Activated B cell treated with CpG ODN at 0.5 μM for 24 hours (primary cell): ENCODE measurements around the gene CTSC. TPM values are rescaled to one million over a fixed set of nuclear protein-coding genes. Genes with fewer than 3 reads are reported as not detected.

Experiments
- ATAC-seq: fragments of 200-7000 bp; cut with Tn5 transposase; one replicate; pipeline ENCODE4 v1.10.0; 2021; ENCODE audit warnings: low read depth, mild to moderate bottlenecking, moderate library complexity
- CTCF ChIA-PET: fragments of 350-600 bp; sonication (Branson Sonifier 250); formaldehyde crosslinking; loops from one replicate; lab custom pipeline; 2021; ENCODE audit warnings: antibody characterized with exemption; lab: Charles Lee
- POLR2A ChIA-PET: fragments of 350-600 bp; sonication (Branson Sonifier 250); formaldehyde crosslinking; loops from one replicate; lab custom pipeline; 2021; ENCODE audit warnings: antibody characterized with exemption; lab: Charles Lee
- DNase-seq: peaks from one replicate; pipeline ENCODE4 v3.0.0; 2022
- H3K27ac Mint-ChIP-seq: one replicate; pipeline ENCODE4 v1.8.0; 2020; ENCODE audit warnings: mixed read lengths
- H3K27me3 Mint-ChIP-seq: one replicate; pipeline ENCODE4 v1.8.0; 2021; ENCODE audit warnings: mixed read lengths
- H3K36me3 Mint-ChIP-seq: one replicate; pipeline ENCODE4 v1.8.0; 2021; ENCODE audit warnings: low read depth, mixed read lengths
- H3K4me1 Mint-ChIP-seq: one replicate; pipeline ENCODE4 v1.8.0; 2021; ENCODE audit warnings: mixed read lengths
- H3K4me3 Mint-ChIP-seq: one replicate; pipeline ENCODE4 v1.8.0; 2020; ENCODE audit warnings: mild to moderate bottlenecking, mixed read lengths
- H3K9me3 Mint-ChIP-seq: one replicate; pipeline ENCODE4 v1.8.0; 2020; ENCODE audit warnings: mixed read lengths
- CTCF ChIP-seq: fragments of 200-600 bp; IDR thresholded peaks from one replicate; pipeline ENCODE4 v1.8.0; 2022; ENCODE audit warnings: antibody characterized with exemption, mild to moderate bottlenecking
- intact Hi-C: fragments of 100-400 bp; cut with micrococcal nuclease; formaldehyde crosslinking; loops from one replicate; pipeline ENCODE4 v1.15.1; 2024
- total RNA-seq: library from RNA; stranded (reverse); gene quantifications from 2 replicates; pipeline ENCODE4 v1.2.3, GENCODE V29; 2022

The CTSC gene
- total RNA-seq, 1 donor from 2014 or later: 31.2 TPM

- Mint-ChIP-seq H3K4me3 (no peak overlapping the region), H3K27me3 (no peaks in the 10 kb centered on the region), H3K9me3 (peaks cover 4% of the 10 kb centered on the region), H3K36me3 (no peaks in the 10 kb centered on the region), H3K4me1 (no peaks in the 10 kb centered on the region), H3K27ac (no peak overlapping the region)
- ChIA-PET POLR2A (no interaction called here), CTCF (no interaction called here)
- no peak for DNase-seq
- intact Hi-C loops: no loop called here
- TF ChIP-seq CTCF: no peak
- ATAC-seq: no peak
Observed at GRCh38 chr11:88280673-88281316, 56.7 kb downstream of the CTSC start.

- intact Hi-C loops: no loop called here
- H3K9me3 Mint-ChIP-seq: peaks cover 4% of the 10 kb centered on the region
- CTCF ChIA-PET: no interaction called here
- H3K27me3 Mint-ChIP-seq: no peaks in the 10 kb centered on the region
- DNase-seq (no peak), ATAC-seq (no peak)
- H3K4me1 Mint-ChIP-seq: no peaks in the 10 kb centered on the region
- POLR2A ChIA-PET: no interaction called here
- H3K27ac Mint-ChIP-seq: no peak overlapping the region
- H3K4me3 Mint-ChIP-seq: no peak overlapping the region
- TF ChIP-seq CTCF: no peak
- H3K36me3 Mint-ChIP-seq: no peaks in the 10 kb centered on the region
Observed at GRCh38 chr11:88277349-88277915, 60.1 kb downstream of the CTSC start.

- Mint-ChIP-seq H3K27me3 (no peaks in the 10 kb centered on the region), H3K4me3 (no peak overlapping the region), H3K27ac (no peak overlapping the region), H3K4me1 (no peaks in the 10 kb centered on the region), H3K9me3 (peaks cover 4% of the 10 kb centered on the region), H3K36me3 (no peaks in the 10 kb centered on the region)
- ATAC-seq (no peak), DNase-seq (no peak)
- ChIA-PET POLR2A (no interaction called here), CTCF (no interaction called here)
- TF ChIP-seq CTCF: no peak
- intact Hi-C loops: no loop called here
Observed at GRCh38 chr11:88275636-88276035, 61.9 kb downstream of the CTSC start.

GRCh38 chr11:88266919-88267318, 70.6 kb downstream of the CTSC start:
- DNase-seq (no peak), ATAC-seq (no peak)
- Mint-ChIP-seq H3K27me3 (no peaks in the 10 kb centered on the region), H3K27ac (no peak overlapping the region), H3K9me3 (peaks cover 9% of the 10 kb centered on the region), H3K36me3 (peaks cover 6% of the 10 kb centered on the region), H3K4me1 (no peaks in the 10 kb centered on the region), H3K4me3 (no peak overlapping the region)
- TF ChIP-seq CTCF: no peak
- ChIA-PET POLR2A (no interaction called here), CTCF (no interaction called here)
- intact Hi-C loops: no loop called here

GRCh38 chr11:88266157-88266556, 71.4 kb downstream of the CTSC start:
- CTCF ChIA-PET: no interaction called here
- intact Hi-C loops: no loop called here

More at GRCh38 chr11:88266157-88266556, 71.4 kb downstream of the CTSC start:
- ATAC-seq (no peak), DNase-seq (no peak)
- Mint-ChIP-seq H3K9me3 (peaks cover 15% of the 10 kb centered on the region), H3K4me1 (no peaks in the 10 kb centered on the region), H3K27ac (no peak overlapping the region), H3K36me3 (peaks cover 6% of the 10 kb centered on the region), H3K27me3 (no peaks in the 10 kb centered on the region), H3K4me3 (no peak overlapping the region)
- POLR2A ChIA-PET: no interaction called here
- TF ChIP-seq CTCF: no peak
